ENCODE data around the gene ADAMTS8. TPM values are rescaled to one million over a fixed set of nuclear protein-coding genes. Genes with fewer than 3 reads are reported as not detected.

Gene ADAMTS8
- total and polyA plus RNA-seq, 10 donors = 0.30 to 2.5 (median 0.73) TPM; not detected in 1

- DNase-seq = no peak
- no peak overlapping the region for H3K4me3 ChIP-seq
- H3K27ac ChIP-seq = no peak overlapping the region
- no peak for TF ChIP-seq CTCF (IDR thresholded peaks at IDR 0.05 in 8 of 11, conservative IDR thresholded peaks at IDR 0.05 in 3 of 11)
- no peak for TF ChIP-seq POLR2AphosphoS5 (IDR thresholded peaks at IDR 0.05)
- no peak for TF ChIP-seq POLR2A (IDR thresholded peaks at IDR 0.05)
- H3K9me3 ChIP-seq = no peaks in the 10 kb centered on the region
- WGBS, 5 donors = 58 to 71% (median 61%) methylated on average over 10 of the region's 10 CpGs
- no peaks in the 10 kb centered on the region for H3K36me3 ChIP-seq
- no peaks in the 10 kb centered on the region for H3K27me3 ChIP-seq (replicated peaks in 1 of 7)
- H3K4me1 ChIP-seq = peaks cover 0 to 5% (median under 1%) of the 10 kb centered on the region in 6 donors
- intact Hi-C loops (cut with DNase I; ENCODE audit: low total_unique reads) = no loop called here
Observed at GRCh38 chr11:130383344-130384211, 44.8 kb downstream of the ADAMTS8 start.

GRCh38 chr11:130381317-130381716 is 47.1 kb downstream of the ADAMTS8 start:
- DNase-seq = no peak
- WGBS, 5 donors = 75 to 84% (median 82%) methylated on average over 7 of the region's 7 CpGs
- Histone ChIP-seq H3K27ac (no peak overlapping the region), H3K36me3 (no peaks in the 10 kb centered on the region), H3K9me3 (no peaks in the 10 kb centered on the region), H3K27me3 (replicated peaks in 1 of 7) (no peaks in the 10 kb centered on the region), H3K4me1 (no peaks in the 10 kb centered on the region), H3K4me3 (no peak overlapping the region)
- intact Hi-C loops (cut with DNase I; ENCODE audit: low total_unique reads) = no loop called here
- TF ChIP-seq POLR2A (IDR thresholded peaks at IDR 0.05) (no peak), CTCF (IDR thresholded peaks at IDR 0.05 in 8 of 11, conservative IDR thresholded peaks at IDR 0.05 in 3 of 11) (no peak), POLR2AphosphoS5 (IDR thresholded peaks at IDR 0.05) (no peak)

GRCh38 chr11:130380778-130381177 is 47.6 kb downstream of the ADAMTS8 start:
- H3K27me3 ChIP-seq (replicated peaks in 1 of 7) = no peaks in the 10 kb centered on the region
- no peak overlapping the region for H3K27ac ChIP-seq
- 78 to 88% (median 84%) methylated on average over 5 of the region's 5 CpGs for WGBS, 5 donors
- intact Hi-C loops (cut with DNase I; ENCODE audit: low total_unique reads) = no loop called here
- no peak for DNase-seq
- H3K36me3 ChIP-seq = no peaks in the 10 kb centered on the region
- no peak overlapping the region for H3K4me3 ChIP-seq
- no peaks in the 10 kb centered on the region for H3K9me3 ChIP-seq
- no peaks in the 10 kb centered on the region for H3K4me1 ChIP-seq
- no peak for TF ChIP-seq POLR2A (IDR thresholded peaks at IDR 0.05)
- no peak for TF ChIP-seq POLR2AphosphoS5 (IDR thresholded peaks at IDR 0.05)
- TF ChIP-seq CTCF (IDR thresholded peaks at IDR 0.05 in 8 of 11, conservative IDR thresholded peaks at IDR 0.05 in 3 of 11) = no peak

GRCh38 chr11:130379276-130379675 is 49.1 kb downstream of the ADAMTS8 start:
- 90 to 91% (median 90%) methylated on average over 5 of the region's 5 CpGs for WGBS, 5 donors

More at GRCh38 chr11:130379276-130379675, 49.1 kb downstream of the ADAMTS8 start:
- H3K4me1 ChIP-seq = no peaks in the 10 kb centered on the region
- intact Hi-C loops (cut with DNase I; ENCODE audit: low total_unique reads) = no loop called here
- no peak overlapping the region for H3K27ac ChIP-seq
- H3K9me3 ChIP-seq = no peaks in the 10 kb centered on the region
- H3K4me3 ChIP-seq = no peak overlapping the region
- no peak for DNase-seq
- TF ChIP-seq POLR2A (IDR thresholded peaks at IDR 0.05) (no peak), POLR2AphosphoS5 (IDR thresholded peaks at IDR 0.05) (no peak), CTCF (IDR thresholded peaks at IDR 0.05 in 8 of 11, conservative IDR thresholded peaks at IDR 0.05 in 3 of 11) (no peak)
- peaks cover 0 to 6% (median 0%) of the 10 kb centered on the region in 7 donors for H3K27me3 ChIP-seq (replicated peaks in 1 of 7)
- no peaks in the 10 kb centered on the region for H3K36me3 ChIP-seq

All from spleen (tissue), 11 donors.